Measurements from ENCODE around the gene TNC. TPM values are rescaled to one million over a fixed set of nuclear protein-coding genes. Genes with fewer than 3 reads are reported as not detected.

TNC gene
- polyA plus RNA-seq, 2 donors = 5.3 to 16.3 TPM

DNA sequence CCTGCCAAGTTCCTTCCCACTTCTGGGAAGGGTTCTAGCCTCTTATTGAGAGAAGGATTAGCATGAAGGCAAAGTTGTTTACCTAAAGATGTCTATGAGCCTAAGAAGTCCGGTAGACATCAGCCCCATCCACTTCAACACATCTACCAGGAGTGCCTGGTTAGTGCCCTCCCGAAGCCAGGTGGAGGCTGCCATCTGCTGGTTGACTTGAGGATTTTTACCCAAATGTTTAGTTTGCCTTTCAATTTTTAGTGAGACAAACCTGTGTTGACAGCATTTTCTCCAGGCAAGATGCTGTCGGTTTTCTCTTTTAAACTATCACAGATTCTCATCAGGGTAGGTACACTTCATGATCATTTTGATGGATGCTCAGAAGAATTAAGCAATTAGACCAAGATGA is 104.0 kb downstream of the TNC start:
- H3K4me3 ChIP-seq (ENCODE audit: low read depth in 1 of 2, low read length in 2 of 2) = no peak overlapping the region
- no peak overlapping the region for H3K27ac ChIP-seq (ENCODE audit: low read depth in 2 of 2, low read length in 1 of 2)
- H3K9me3 ChIP-seq (ENCODE audit: control insufficient read depth in 2 of 2, insufficient read depth in 1 of 2, low read depth in 1 of 2, low read length in 1 of 2) = no peaks in the 10 kb centered on the region
- WGBS, 2 donors = 2 to 3% methylated on average over 3 of the region's 3 CpGs
- H3K4me1 ChIP-seq (ENCODE audit: control insufficient read depth in 2 of 2, insufficient read depth in 2 of 2, low read length in 1 of 2) = peaks cover 2 to 7% of the 10 kb centered on the region in 2 donors
- no peaks in the 10 kb centered on the region for H3K27me3 ChIP-seq (ENCODE audit: control insufficient read depth in 1 of 2, insufficient read depth in 2 of 2, low read length in 2 of 2)
- no peaks in the 10 kb centered on the region for H3K36me3 ChIP-seq (ENCODE audit: control insufficient read depth in 2 of 2, insufficient read depth in 2 of 2, low read length in 1 of 2)

DNA sequence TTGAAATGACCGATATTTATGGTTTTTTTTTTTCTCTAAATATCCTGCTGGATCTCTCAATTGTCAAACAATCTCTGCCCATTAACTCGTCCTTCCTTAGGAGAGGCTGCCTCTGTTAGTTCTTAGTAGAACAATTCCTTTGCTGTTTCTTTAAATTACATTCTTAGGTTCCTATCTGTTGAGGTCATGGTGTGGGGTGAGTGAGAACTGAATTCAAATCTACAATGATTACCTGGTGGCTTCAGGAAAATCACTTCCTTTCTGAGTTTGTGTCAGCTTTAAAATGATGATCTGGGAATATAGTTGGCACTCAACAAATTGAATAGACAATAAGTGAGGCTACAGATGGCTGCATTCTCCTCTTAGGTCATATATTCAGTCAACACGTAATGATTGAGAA is 105.5 kb downstream of the TNC start:
- H3K36me3 ChIP-seq (ENCODE audit: control insufficient read depth in 2 of 2, insufficient read depth in 2 of 2, low read length in 1 of 2) = no peaks in the 10 kb centered on the region
- WGBS, 2 donors = 83 to 85% methylated on average over 3 of the region's 3 CpGs
- H3K4me3 ChIP-seq (ENCODE audit: low read depth in 1 of 2, low read length in 2 of 2) = no peak overlapping the region
- H3K27me3 ChIP-seq (ENCODE audit: control insufficient read depth in 1 of 2, insufficient read depth in 2 of 2, low read length in 2 of 2) = no peaks in the 10 kb centered on the region
- H3K4me1 ChIP-seq (ENCODE audit: control insufficient read depth in 2 of 2, insufficient read depth in 2 of 2, low read length in 1 of 2) = peaks cover 0 to 7% of the 10 kb centered on the region in 2 donors
- H3K9me3 ChIP-seq (ENCODE audit: control insufficient read depth in 2 of 2, insufficient read depth in 1 of 2, low read depth in 1 of 2, low read length in 1 of 2) = no peaks in the 10 kb centered on the region
- H3K27ac ChIP-seq (ENCODE audit: low read depth in 2 of 2, low read length in 1 of 2) = no peak overlapping the region

DNA sequence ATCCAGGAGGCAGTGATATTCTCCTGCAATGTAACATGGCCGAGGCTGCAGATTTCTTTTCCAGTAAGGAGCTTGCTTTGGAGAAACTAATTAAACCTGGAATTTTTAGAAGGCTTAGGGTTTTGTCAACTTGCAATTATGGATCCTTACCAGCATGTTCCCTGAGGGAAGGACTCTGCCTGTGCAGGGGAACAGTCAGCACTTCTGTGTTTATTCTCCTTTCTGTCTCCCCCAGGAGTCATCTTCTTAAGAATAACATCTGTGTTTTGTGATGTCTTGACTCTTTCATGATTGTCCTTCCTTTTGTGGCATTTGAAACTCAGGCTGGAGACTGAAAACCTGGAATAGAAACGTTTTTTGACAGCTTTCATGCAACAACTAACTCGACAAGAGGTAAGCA is 107.1 kb downstream of the TNC start:
- H3K4me1 ChIP-seq (ENCODE audit: control insufficient read depth in 2 of 2, insufficient read depth in 2 of 2, low read length in 1 of 2) = peaks cover 0 to 3% of the 10 kb centered on the region in 2 donors
- no peak overlapping the region for H3K4me3 ChIP-seq (ENCODE audit: low read depth in 1 of 2, low read length in 2 of 2)
- no peaks in the 10 kb centered on the region for H3K27me3 ChIP-seq (ENCODE audit: control insufficient read depth in 1 of 2, insufficient read depth in 2 of 2, low read length in 2 of 2)
- H3K9me3 ChIP-seq (ENCODE audit: control insufficient read depth in 2 of 2, insufficient read depth in 1 of 2, low read depth in 1 of 2, low read length in 1 of 2) = no peaks in the 10 kb centered on the region
- H3K36me3 ChIP-seq (ENCODE audit: control insufficient read depth in 2 of 2, insufficient read depth in 2 of 2, low read length in 1 of 2) = no peaks in the 10 kb centered on the region
- no peak overlapping the region for H3K27ac ChIP-seq (ENCODE audit: low read depth in 2 of 2, low read length in 1 of 2)
- WGBS, 2 donors = 50 to 54% methylated on average over 3 of the region's 3 CpGs

- Histone ChIP-seq H3K36me3 (ENCODE audit: control insufficient read depth in 2 of 2, insufficient read depth in 2 of 2, low read length in 1 of 2) (no peaks in the 10 kb centered on the region), H3K27ac (ENCODE audit: low read depth in 2 of 2, low read length in 1 of 2) (no peak overlapping the region), H3K9me3 (ENCODE audit: control insufficient read depth in 2 of 2, insufficient read depth in 1 of 2, low read depth in 1 of 2, low read length in 1 of 2) (no peaks in the 10 kb centered on the region), H3K27me3 (ENCODE audit: control insufficient read depth in 1 of 2, insufficient read depth in 2 of 2, low read length in 2 of 2) (no peaks in the 10 kb centered on the region), H3K4me1 (ENCODE audit: control insufficient read depth in 2 of 2, insufficient read depth in 2 of 2, low read length in 1 of 2) (peaks cover 0 to 3% of the 10 kb centered on the region in 2 donors), H3K4me3 (ENCODE audit: low read depth in 1 of 2, low read length in 2 of 2) (no peak overlapping the region)
- WGBS, 2 donors = 72 to 80% methylated on average over 7 of the region's 7 CpGs
These were observed 109.3 kb downstream of the TNC start for GRCh38 chr9:115008536-115009270.

- Histone ChIP-seq H3K27me3 (ENCODE audit: control insufficient read depth in 1 of 2, insufficient read depth in 2 of 2, low read length in 2 of 2) (no peaks in the 10 kb centered on the region), H3K27ac (ENCODE audit: low read depth in 2 of 2, low read length in 1 of 2) (no peak overlapping the region), H3K36me3 (ENCODE audit: control insufficient read depth in 2 of 2, insufficient read depth in 2 of 2, low read length in 1 of 2) (no peaks in the 10 kb centered on the region), H3K4me1 (ENCODE audit: control insufficient read depth in 2 of 2, insufficient read depth in 2 of 2, low read length in 1 of 2) (peaks cover 0 to 3% of the 10 kb centered on the region in 2 donors), H3K4me3 (ENCODE audit: low read depth in 1 of 2, low read length in 2 of 2) (no peak overlapping the region), H3K9me3 (ENCODE audit: control insufficient read depth in 2 of 2, insufficient read depth in 1 of 2, low read depth in 1 of 2, low read length in 1 of 2) (no peaks in the 10 kb centered on the region)
- 79 to 85% methylated on average over 3 of the region's 3 CpGs for WGBS, 2 donors
These were observed 111.3 kb downstream of the TNC start for GRCh38 chr9:115006660-115007059.

- Histone ChIP-seq H3K27me3 (ENCODE audit: control insufficient read depth in 1 of 2, insufficient read depth in 2 of 2, low read length in 2 of 2) (no peaks in the 10 kb centered on the region), H3K9me3 (ENCODE audit: control insufficient read depth in 2 of 2, insufficient read depth in 1 of 2, low read depth in 1 of 2, low read length in 1 of 2) (no peaks in the 10 kb centered on the region), H3K4me1 (ENCODE audit: control insufficient read depth in 2 of 2, insufficient read depth in 2 of 2, low read length in 1 of 2) (peaks cover 0 to 2% of the 10 kb centered on the region in 2 donors), H3K27ac (ENCODE audit: low read depth in 2 of 2, low read length in 1 of 2) (no peak overlapping the region), H3K36me3 (ENCODE audit: control insufficient read depth in 2 of 2, insufficient read depth in 2 of 2, low read length in 1 of 2) (no peaks in the 10 kb centered on the region), H3K4me3 (ENCODE audit: low read depth in 1 of 2, low read length in 2 of 2) (no peak overlapping the region)
- WGBS, 2 donors = 77 to 81% methylated on average over 4 of the region's 4 CpGs
These were observed 112.6 kb downstream of the TNC start for GRCh38 chr9:115005322-115005721.

DNA sequence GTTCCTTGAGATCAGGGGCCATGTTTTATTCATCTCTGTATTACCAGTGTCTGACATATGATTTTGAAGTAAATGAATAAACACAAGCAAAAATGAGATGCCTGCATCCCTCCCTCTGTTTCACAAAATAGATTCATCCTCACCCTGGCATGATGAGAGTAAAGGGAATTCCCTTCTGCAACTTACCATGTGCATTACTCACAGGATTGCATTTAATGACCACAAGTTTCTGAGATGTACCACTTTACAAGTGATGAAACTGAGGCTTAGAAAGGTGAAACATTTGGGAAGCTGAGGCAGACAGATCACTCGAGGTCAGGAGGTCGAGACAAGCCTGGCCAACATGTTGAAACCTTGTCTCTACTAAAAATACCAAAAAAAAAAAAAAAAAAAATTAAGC is 113.4 kb downstream of the TNC start:
- Histone ChIP-seq H3K4me3 (ENCODE audit: low read depth in 1 of 2, low read length in 2 of 2) (no peak overlapping the region), H3K36me3 (ENCODE audit: control insufficient read depth in 2 of 2, insufficient read depth in 2 of 2, low read length in 1 of 2) (no peaks in the 10 kb centered on the region)
- WGBS, 2 donors = 73 to 76% methylated on average over 2 of the region's 2 CpGs

DNA sequence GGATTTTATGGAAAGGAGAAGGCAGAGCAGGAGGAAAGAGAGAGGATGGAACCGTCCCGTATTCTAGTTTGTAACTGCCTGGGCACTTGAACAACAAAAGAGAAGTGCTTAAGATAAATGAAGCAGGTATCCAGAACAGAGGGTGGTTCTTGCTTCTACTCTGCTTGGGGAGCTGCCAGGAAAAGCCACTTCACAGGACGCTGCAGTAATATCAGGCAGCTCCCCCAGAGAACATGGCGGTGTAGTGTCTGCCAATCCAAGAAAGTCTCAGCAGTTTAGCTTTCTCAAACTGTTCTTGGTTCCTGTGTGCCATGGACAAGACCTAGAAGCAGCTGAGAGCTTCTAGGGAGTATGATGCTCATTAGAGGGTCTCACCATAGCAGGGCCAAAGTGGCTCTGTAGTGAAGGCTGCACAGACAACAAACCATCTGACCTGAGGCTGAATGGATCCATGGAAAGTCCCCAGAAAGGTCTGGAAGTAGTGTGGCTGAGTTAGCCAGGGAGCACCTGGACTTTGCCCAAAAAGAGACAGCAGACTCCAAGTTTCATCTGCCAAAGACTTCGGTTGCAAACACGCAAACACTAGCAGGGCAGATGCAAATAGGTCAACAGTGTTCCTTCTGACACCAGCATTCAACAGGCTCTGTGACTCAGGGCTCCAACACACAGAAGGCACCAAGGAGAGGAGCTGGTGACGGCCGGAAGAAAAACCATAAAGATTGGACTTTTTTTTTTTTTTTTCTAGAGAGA is 115.4 kb downstream of the TNC start:
- WGBS, 2 donors = 54 to 62% methylated on average over 8 of the region's 8 CpGs
- Histone ChIP-seq H3K36me3 (ENCODE audit: control insufficient read depth in 2 of 2, insufficient read depth in 2 of 2, low read length in 1 of 2) (no peaks in the 10 kb centered on the region), H3K27me3 (ENCODE audit: control insufficient read depth in 1 of 2, insufficient read depth in 2 of 2, low read length in 2 of 2) (no peaks in the 10 kb centered on the region)

More for the DNA sequence above, 113.4 kb downstream of the TNC start:
- Histone ChIP-seq H3K27me3 (ENCODE audit: control insufficient read depth in 1 of 2, insufficient read depth in 2 of 2, low read length in 2 of 2) (no peaks in the 10 kb centered on the region), H3K9me3 (ENCODE audit: control insufficient read depth in 2 of 2, insufficient read depth in 1 of 2, low read depth in 1 of 2, low read length in 1 of 2) (no peaks in the 10 kb centered on the region), H3K4me1 (ENCODE audit: control insufficient read depth in 2 of 2, insufficient read depth in 2 of 2, low read length in 1 of 2) (peaks cover 0 to 3% of the 10 kb centered on the region in 2 donors), H3K27ac (ENCODE audit: low read depth in 2 of 2, low read length in 1 of 2) (no peak overlapping the region)

DNA sequence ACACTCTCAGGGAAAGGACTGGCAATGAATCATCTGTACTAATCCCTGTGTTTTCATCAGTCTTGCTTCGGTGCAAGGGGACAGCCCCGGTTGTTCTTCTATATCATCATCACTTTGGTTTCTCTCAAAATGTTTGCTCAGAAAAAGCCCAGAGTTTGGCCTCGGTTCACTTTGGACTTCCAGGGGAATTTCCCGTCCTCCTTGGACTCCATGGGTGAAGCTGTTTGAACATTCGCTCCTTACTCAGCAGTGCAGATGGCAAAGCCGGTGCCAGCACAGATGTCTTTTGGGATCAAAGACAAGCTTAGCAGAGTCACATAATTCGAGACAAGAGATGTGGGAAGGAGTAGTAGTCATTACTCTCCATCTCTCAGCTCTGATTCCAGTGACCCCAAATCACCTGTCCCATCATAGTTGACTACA is 117.7 kb downstream of the TNC start:
- Histone ChIP-seq H3K9me3 (ENCODE audit: control insufficient read depth in 2 of 2, insufficient read depth in 1 of 2, low read depth in 1 of 2, low read length in 1 of 2) (no peaks in the 10 kb centered on the region), H3K27me3 (ENCODE audit: control insufficient read depth in 1 of 2, insufficient read depth in 2 of 2, low read length in 2 of 2) (no peaks in the 10 kb centered on the region), H3K4me3 (ENCODE audit: low read depth in 1 of 2, low read length in 2 of 2) (no peak overlapping the region), H3K27ac (ENCODE audit: low read depth in 2 of 2, low read length in 1 of 2) (no peak overlapping the region), H3K36me3 (ENCODE audit: control insufficient read depth in 2 of 2, insufficient read depth in 2 of 2, low read length in 1 of 2) (no peaks in the 10 kb centered on the region), H3K4me1 (ENCODE audit: control insufficient read depth in 2 of 2, insufficient read depth in 2 of 2, low read length in 1 of 2) (peaks cover 0 to 3% of the 10 kb centered on the region in 2 donors)
- WGBS, 2 donors = 26 to 36% methylated on average over 7 of the region's 7 CpGs

More for the DNA sequence above, 115.4 kb downstream of the TNC start:
- no peak overlapping the region for H3K4me3 ChIP-seq (ENCODE audit: low read depth in 1 of 2, low read length in 2 of 2)
- peaks cover 0 to 3% of the 10 kb centered on the region in 2 donors for H3K4me1 ChIP-seq (ENCODE audit: control insufficient read depth in 2 of 2, insufficient read depth in 2 of 2, low read length in 1 of 2)
- no peak overlapping the region for H3K27ac ChIP-seq (ENCODE audit: low read depth in 2 of 2, low read length in 1 of 2)
- no peaks in the 10 kb centered on the region for H3K9me3 ChIP-seq (ENCODE audit: control insufficient read depth in 2 of 2, insufficient read depth in 1 of 2, low read depth in 1 of 2, low read length in 1 of 2)

All from esophagus (tissue), 2 donors.